GM19240 (cell line): Measurements from ENCODE around the gene ACTR3C.

Source experiments
- DNase-seq: peaks from one replicate; pipeline ENCODE4 v3.0.0; 2011; ENCODE audit warnings: low spot score; ENCODE audit not compliant: insufficient read length

ACTR3C gene

GRCh38 chr7:150359622-150360362 is 36.4 kb upstream of the ACTR3C start:
- no peak for DNase-seq

GRCh38 chr7:150358988-150359621 is 35.8 kb upstream of the ACTR3C start:
- no peak for DNase-seq

GRCh38 chr7:150358433-150358832 is 35.1 kb upstream of the ACTR3C start:
- DNase-seq: no peak

GRCh38 chr7:150357771-150358427 is 34.6 kb upstream of the ACTR3C start:
- no peak for DNase-seq

- DNase-seq: no peak
These were observed 33.9 kb upstream of the ACTR3C start for GRCh38 chr7:150357270-150357669.

GRCh38 chr7:150356265-150356897 is 33.0 kb upstream of the ACTR3C start:
- DNase-seq: no peak

GRCh38 chr7:150355666-150356059 is 32.3 kb upstream of the ACTR3C start:
- no peak for DNase-seq

- DNase-seq: no peak
These were observed 28.3 kb upstream of the ACTR3C start for GRCh38 chr7:150351587-150352194.

- no peak for DNase-seq
These were observed 23.6 kb upstream of the ACTR3C start for GRCh38 chr7:150346922-150347321.

- no peak for DNase-seq
These were observed 21.7 kb upstream of the ACTR3C start for GRCh38 chr7:150345012-150345411.

- no peak for DNase-seq
These were observed 21.0 kb upstream of the ACTR3C start for GRCh38 chr7:150344299-150344698.

GRCh38 chr7:150343225-150343624 is 19.9 kb upstream of the ACTR3C start:
- DNase-seq: no peak

GRCh38 chr7:150342121-150342408 is 18.7 kb upstream of the ACTR3C start:
- no peak for DNase-seq

GRCh38 chr7:150341263-150342120 is 18.1 kb upstream of the ACTR3C start, which contains the start of gene RARRES2:
Gene RARRES2 (minus strand): TSS chr7:150341629. CDS start chr7:150340609, 1,020 bp downstream.
- DNase-seq: no peak

- no peak for DNase-seq
These were observed 17.5 kb upstream of the ACTR3C start for GRCh38 chr7:150340875-150341262.

- DNase-seq: no peak
These were observed 16.8 kb upstream of the ACTR3C start for GRCh38 chr7:150340024-150340749.

- DNase-seq: no peak
These were observed 16.1 kb upstream of the ACTR3C start for GRCh38 chr7:150339409-150339809.

GRCh38 chr7:150338166-150338829 is 15.0 kb upstream of the ACTR3C start:
- DNase-seq: no peak

- no peak for DNase-seq
These were observed 14.3 kb upstream of the ACTR3C start for GRCh38 chr7:150337659-150338081.

- DNase-seq: no peak
These were observed 13.8 kb upstream of the ACTR3C start for GRCh38 chr7:150337179-150337578.
